A549 (cell line): Measurements from ENCODE around the gene PCDHB13.

ENCODE experiments used
- CBX8 ChIP-seq: fragments of 200-600 bp; sonication (generic); IDR thresholded peaks from 2 replicates; pipeline ENCODE4 v1.6.1; 2016
- FOSB ChIP-seq: fragments of 250-450 bp; sonication (Bioruptor Pico); IDR thresholded peaks from 2 replicates; pipeline ENCODE4 v1.5.0; 2020; ENCODE audit warnings: mild to moderate bottlenecking, moderate library complexity
- NPAS2 ChIP-seq: fragments of 250-450 bp; sonication (Bioruptor Pico); IDR thresholded peaks from 2 replicates; pipeline ENCODE4 v1.8.0; 2022; ENCODE audit warnings: mild to moderate bottlenecking, moderate library complexity, borderline replicate concordance
- POLR2A ChIP-seq: IDR thresholded peaks from 2 replicates; pipeline ENCODE4 v1.6.1; 2012; ENCODE audit warnings: mild to moderate bottlenecking, low read length
- TP53 ChIP-seq: fragments of 250-450 bp; sonication (Bioruptor Pico); IDR thresholded peaks from 2 replicates; pipeline ENCODE4 v1.5.0; 2021; ENCODE audit warnings: mild to moderate bottlenecking, moderate library complexity
- TF ChIP-seq, protein P1 (sequence below): IDR thresholded peaks from 2 replicates; pipeline ENCODE4 v1.6.1; 2012; ENCODE audit warnings: low read depth, borderline replicate concordance
- TF ChIP-seq, protein P2 (sequence below): IDR thresholded peaks from 2 replicates; pipeline ENCODE4 v1.6.1; 2012
- TF ChIP-seq, protein P3 (sequence below): fragments of 200-600 bp; sonication (generic); IDR thresholded peaks from 2 replicates; pipeline ENCODE4 v1.6.1; 2016; ENCODE audit warnings: antibody characterized with exemption, mild to moderate bottlenecking, moderate library complexity
- TF ChIP-seq, protein P4 (sequence below): fragments of >200 bp; sonication (Bioruptor Twin); formaldehyde crosslinking; IDR thresholded peaks from 3 replicates; pipeline ENCODE4 v1.5.1; 2016
- TF ChIP-seq, protein P5 (sequence below): fragments of 250-450 bp; sonication (Bioruptor Pico); IDR thresholded peaks from 2 replicates; pipeline ENCODE4 v1.5.0; 2021; ENCODE audit warnings: mild to moderate bottlenecking, moderate library complexity, borderline replicate concordance

DNA sequence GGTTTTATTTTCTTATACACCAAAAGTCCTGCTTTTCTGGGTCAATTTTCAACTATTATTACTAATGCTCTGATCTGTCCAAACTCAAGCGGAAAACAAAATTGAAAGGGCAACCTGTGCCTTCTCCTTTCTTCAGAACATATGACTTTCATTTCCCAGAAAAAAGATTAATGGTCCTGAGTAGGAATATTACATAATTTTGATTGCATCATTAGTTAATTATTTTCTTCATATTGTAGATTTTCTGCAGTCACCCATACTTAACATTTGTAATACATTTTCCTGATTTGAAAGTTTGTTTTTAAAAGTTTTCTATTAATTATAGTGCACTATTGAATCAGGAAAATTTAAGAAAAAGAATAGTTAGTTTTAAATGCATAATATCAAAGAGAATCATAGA is 37.8 kb upstream of the PCDHB13 start:
- TF ChIP-seq TP53 (no peak), NPAS2 (no peak), POLR2A (no peak), FOSB (CRISPR knock-in tag) (no peak), CBX8 (no peak)
- TF ChIP-seq, protein P1, sequence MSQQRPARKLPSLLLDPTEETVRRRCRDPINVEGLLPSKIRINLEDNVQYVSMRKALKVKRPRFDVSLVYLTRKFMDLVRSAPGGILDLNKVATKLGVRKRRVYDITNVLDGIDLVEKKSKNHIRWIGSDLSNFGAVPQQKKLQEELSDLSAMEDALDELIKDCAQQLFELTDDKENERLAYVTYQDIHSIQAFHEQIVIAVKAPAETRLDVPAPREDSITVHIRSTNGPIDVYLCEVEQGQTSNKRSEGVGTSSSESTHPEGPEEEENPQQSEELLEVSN, result no peak
- TF ChIP-seq, protein P2, sequence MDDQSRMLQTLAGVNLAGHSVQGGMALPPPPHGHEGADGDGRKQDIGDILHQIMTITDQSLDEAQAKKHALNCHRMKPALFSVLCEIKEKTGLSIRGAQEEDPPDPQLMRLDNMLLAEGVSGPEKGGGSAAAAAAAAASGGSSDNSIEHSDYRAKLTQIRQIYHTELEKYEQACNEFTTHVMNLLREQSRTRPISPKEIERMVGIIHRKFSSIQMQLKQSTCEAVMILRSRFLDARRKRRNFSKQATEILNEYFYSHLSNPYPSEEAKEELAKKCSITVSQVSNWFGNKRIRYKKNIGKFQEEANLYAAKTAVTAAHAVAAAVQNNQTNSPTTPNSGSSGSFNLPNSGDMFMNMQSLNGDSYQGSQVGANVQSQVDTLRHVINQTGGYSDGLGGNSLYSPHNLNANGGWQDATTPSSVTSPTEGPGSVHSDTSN, result no peak
- TF ChIP-seq, protein P3, sequence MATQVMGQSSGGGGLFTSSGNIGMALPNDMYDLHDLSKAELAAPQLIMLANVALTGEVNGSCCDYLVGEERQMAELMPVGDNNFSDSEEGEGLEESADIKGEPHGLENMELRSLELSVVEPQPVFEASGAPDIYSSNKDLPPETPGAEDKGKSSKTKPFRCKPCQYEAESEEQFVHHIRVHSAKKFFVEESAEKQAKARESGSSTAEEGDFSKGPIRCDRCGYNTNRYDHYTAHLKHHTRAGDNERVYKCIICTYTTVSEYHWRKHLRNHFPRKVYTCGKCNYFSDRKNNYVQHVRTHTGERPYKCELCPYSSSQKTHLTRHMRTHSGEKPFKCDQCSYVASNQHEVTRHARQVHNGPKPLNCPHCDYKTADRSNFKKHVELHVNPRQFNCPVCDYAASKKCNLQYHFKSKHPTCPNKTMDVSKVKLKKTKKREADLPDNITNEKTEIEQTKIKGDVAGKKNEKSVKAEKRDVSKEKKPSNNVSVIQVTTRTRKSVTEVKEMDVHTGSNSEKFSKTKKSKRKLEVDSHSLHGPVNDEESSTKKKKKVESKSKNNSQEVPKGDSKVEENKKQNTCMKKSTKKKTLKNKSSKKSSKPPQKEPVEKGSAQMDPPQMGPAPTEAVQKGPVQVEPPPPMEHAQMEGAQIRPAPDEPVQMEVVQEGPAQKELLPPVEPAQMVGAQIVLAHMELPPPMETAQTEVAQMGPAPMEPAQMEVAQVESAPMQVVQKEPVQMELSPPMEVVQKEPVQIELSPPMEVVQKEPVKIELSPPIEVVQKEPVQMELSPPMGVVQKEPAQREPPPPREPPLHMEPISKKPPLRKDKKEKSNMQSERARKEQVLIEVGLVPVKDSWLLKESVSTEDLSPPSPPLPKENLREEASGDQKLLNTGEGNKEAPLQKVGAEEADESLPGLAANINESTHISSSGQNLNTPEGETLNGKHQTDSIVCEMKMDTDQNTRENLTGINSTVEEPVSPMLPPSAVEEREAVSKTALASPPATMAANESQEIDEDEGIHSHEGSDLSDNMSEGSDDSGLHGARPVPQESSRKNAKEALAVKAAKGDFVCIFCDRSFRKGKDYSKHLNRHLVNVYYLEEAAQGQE, result no peak
- TF ChIP-seq, protein P4, sequence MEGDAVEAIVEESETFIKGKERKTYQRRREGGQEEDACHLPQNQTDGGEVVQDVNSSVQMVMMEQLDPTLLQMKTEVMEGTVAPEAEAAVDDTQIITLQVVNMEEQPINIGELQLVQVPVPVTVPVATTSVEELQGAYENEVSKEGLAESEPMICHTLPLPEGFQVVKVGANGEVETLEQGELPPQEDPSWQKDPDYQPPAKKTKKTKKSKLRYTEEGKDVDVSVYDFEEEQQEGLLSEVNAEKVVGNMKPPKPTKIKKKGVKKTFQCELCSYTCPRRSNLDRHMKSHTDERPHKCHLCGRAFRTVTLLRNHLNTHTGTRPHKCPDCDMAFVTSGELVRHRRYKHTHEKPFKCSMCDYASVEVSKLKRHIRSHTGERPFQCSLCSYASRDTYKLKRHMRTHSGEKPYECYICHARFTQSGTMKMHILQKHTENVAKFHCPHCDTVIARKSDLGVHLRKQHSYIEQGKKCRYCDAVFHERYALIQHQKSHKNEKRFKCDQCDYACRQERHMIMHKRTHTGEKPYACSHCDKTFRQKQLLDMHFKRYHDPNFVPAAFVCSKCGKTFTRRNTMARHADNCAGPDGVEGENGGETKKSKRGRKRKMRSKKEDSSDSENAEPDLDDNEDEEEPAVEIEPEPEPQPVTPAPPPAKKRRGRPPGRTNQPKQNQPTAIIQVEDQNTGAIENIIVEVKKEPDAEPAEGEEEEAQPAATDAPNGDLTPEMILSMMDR, result no peak
- TF ChIP-seq, protein P5, sequence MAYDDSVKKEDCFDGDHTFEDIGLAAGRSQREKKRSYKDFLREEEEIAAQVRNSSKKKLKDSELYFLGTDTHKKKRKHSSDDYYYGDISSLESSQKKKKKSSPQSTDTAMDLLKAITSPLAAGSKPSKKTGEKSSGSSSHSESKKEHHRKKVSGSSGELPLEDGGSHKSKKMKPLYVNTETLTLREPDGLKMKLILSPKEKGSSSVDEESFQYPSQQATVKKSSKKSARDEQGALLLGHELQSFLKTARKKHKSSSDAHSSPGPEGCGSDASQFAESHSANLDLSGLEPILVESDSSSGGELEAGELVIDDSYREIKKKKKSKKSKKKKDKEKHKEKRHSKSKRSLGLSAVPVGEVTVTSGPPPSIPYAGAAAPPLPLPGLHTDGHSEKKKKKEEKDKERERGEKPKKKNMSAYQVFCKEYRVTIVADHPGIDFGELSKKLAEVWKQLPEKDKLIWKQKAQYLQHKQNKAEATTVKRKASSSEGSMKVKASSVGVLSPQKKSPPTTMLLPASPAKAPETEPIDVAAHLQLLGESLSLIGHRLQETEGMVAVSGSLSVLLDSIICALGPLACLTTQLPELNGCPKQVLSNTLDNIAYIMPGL, result no peak
